GM18951 (cell line): ENCODE results near the gene CYP27C1.
"Not testable (repeated sequence)": the region's sequence is repeated elsewhere in the genome, so short reads cannot be mapped to it uniquely, and the experiment has no call there.

Experiments used
- POLR2A ChIP-seq: IDR thresholded peaks from 4 replicates; pipeline ENCODE4 v1.6.1; 2011; ENCODE audit warnings: mild to moderate bottlenecking; ENCODE audit not compliant: insufficient read length, insufficient read depth; ENCODE audit errors: extremely low read depth
- in situ Hi-C: fragments of 300-500 bp; cut with MboI; formaldehyde crosslinking; loops from one replicate; pipeline ENCODE4 v1.12.0; 2022; ENCODE audit warnings: low sequenced_read_pairs, mixed read lengths, inconsistent platforms; ENCODE audit not compliant: unreplicated experiment

Gene CYP27C1

DNA sequence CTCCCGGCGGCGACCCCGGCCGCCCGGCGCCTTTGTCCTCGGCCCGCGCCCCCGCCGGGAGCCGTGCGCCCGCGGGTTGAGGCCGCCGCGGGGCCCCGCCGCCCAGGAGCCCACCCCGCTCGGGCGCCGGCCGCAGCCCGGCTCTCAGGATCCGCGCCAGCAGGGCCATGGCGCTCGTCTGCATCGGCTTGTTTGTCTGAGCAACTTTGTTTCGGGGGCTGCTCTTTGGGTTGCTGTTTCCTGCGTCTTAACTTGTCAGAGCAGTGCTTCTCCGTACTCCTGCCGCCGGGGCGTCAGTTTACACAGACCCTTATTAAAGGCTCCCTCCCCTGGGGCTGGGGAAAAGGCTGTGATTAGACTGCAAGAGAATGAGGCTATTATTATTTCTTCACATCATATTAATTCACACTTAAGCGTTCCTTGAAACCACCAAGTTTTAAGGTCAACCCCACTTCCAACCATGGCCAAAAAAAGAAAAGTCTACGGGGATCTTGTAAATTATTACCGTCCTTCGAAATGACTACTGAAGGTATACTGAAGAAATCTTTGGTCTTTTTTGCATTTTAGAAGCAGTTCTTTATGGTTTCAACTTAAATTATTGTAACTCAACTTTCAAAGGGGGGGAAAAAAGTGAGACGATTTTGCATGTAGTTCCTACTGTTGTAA lies at the start of gene CYP27C1:
TSS of gene CYP27C1 (minus strand) at position 198 of the 666 bp plus-strand sequence. CDS start at position 169, 29 bp downstream.
- no peak for TF ChIP-seq POLR2A
- in situ Hi-C loops = no loop called here

DNA sequence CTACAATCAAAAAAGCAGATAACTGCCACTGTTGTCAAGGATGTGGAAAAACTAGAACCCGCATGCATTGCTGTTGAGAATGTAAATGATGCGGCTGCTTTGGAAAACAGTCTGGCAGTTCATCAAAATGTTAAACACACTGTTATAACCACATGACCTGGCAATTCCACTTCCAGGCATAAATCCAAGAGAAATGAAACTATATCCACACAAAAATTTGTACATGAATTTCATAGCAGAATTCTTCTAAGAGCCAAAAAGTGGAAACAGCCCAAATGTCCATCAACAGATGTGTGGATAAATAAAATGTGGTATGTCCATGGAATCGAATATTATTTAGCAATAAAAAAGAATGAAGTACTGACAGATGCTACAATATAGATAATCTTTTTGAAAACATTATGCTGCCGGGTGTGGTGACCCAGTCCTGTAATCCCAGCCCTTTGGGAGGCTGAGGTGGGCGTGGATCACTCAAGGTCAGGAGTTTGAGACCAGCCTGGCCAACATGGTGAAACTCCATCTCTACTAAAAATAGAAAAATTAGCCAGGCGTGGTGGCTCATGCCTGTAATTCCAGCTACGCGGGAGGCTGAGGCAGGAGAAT lies 41.8 kb upstream of the CYP27C1 start:
- in situ Hi-C loops = no loop called here
- TF ChIP-seq POLR2A = no peak

DNA sequence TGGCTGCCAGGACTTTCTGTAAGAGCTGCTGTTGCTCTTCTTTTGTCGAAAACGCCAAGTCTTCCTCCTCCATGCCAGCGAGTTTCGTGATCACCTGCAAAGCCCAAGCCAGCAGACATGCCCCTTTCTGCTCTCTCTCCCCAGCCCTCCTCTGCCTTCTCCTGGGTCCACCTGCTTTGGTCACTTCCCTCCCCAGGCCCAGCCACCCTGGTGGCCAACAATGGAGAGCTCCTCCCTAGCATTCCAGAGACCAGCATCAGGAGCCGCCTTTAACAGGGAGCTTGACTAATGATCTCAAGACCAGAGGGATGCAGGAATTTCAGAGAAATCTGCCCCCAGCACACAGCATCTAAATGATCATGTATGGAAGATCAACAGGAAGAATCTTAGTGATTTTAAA lies 39.3 kb upstream of the CYP27C1 start:
- in situ Hi-C loops = no loop called here
- no peak for TF ChIP-seq POLR2A

DNA sequence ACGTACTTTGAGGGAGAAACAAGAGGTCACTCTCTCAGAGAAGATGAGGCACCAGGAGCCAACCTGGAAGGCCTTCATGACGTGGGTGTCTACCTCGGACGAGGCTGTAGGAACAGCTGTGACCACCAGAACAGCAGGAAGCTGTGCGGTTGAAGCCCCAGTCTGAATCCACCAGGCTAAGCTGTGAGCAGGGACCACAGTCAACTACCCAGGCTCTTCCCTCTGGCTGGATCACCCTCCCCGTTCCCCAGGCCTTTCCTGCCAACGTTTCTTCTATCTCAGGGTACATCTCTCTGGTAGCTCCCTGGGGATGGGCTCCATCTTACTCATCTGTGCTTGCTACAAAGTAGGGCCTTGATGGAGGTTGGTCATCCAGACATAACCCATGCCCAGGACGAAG lies 36.8 kb upstream of the CYP27C1 start:
- in situ Hi-C loops = no loop called here

GRCh38 chr2:127256381-127256780 lies 36.3 kb upstream of the CYP27C1 start:
- in situ Hi-C loops = no loop called here

More for the DNA sequence above, 36.8 kb upstream of the CYP27C1 start:
- TF ChIP-seq POLR2A = no peak

GRCh38 chr2:127255721-127256120 lies 35.6 kb upstream of the CYP27C1 start:
- TF ChIP-seq POLR2A = no peak
- in situ Hi-C loops = no loop called here

More at GRCh38 chr2:127256381-127256780, 36.3 kb upstream of the CYP27C1 start:
- TF ChIP-seq POLR2A = no peak

GRCh38 chr2:127255146-127255545 lies 35.0 kb upstream of the CYP27C1 start:
- in situ Hi-C loops = no loop called here
- no peak for TF ChIP-seq POLR2A

DNA sequence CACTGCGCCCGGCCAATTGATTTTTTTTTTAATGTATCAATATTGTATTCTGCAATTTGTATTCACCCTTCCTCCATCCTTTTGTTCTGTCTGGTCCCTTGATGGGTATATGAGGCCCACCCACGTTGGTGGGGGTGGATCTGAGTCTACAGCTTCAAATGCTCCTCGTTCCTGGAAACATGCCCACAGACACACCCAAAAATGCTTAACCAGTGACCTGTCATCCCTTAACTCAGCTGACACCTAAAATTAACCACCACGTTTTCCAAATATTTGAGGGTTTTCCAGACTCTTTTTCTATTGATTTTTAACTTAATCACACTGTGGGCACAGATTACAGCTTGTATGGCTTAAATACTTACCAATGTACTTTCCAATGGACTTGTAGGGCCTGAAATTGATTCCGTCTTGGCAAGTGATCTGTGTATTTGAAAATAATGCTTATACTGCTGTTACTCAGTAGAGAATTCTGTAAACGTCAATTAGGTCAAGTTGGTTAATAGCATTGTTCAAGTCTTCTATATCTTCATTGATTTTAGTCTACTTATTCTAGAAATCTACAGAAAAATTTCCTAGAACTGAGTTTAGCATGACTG lies 34.4 kb upstream of the CYP27C1 start:
- no peak for TF ChIP-seq POLR2A
- in situ Hi-C loops = no loop called here

- in situ Hi-C loops = not testable (repeated sequence)
Measured at GRCh38 chr2:127241184-127241583, 21.1 kb upstream of the CYP27C1 start.

DNA sequence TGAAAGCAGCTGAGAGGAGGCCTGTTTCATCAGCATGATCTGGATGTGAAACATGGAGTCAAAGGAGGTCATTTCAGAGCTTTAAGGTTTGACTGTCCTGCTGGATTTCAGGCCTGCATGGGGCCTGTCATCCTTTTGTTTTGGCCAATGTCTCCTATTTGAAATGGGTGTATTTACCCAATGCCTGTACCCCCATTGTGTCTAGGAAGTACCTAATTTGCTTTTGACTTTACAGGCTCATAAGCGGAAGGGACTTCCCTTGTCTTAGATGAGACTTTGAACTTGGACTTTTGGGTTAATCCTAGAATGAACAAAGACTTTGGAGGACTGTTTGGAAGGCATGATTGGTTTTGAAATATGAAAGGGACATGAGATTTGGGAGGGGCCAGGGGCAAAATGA lies 19.3 kb upstream of the CYP27C1 start:
- in situ Hi-C loops = no loop called here
- TF ChIP-seq POLR2A = no peak

GRCh38 chr2:127237768-127238167 lies 17.7 kb upstream of the CYP27C1 start:
- in situ Hi-C loops = not testable (repeated sequence)

- in situ Hi-C loops = no loop called here
- TF ChIP-seq POLR2A = no peak
Measured at GRCh38 chr2:127235082-127235702, 15.1 kb upstream of the CYP27C1 start.

DNA sequence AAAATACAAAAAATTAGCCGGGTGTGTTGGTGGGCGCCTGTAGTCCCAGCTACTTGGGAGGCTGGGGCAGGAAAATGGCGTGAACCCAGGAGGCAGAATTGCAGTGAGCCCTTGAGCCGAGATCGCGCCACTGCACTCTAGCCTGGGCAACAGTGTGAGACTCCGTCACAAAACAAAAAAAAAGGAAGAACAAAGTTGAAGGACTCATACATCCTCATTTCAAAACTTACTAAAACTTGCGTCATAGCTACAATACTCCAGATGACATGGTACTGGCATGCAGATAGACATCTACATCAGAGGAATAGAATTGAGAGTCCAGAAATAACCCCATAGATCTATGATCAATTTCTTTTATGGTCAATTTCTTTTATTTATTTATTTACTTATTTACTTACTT lies 13.6 kb upstream of the CYP27C1 start:
- TF ChIP-seq POLR2A = no peak
- in situ Hi-C loops = no loop called here
